Ovary (tissue), 3 donors: Measurements from ENCODE around the gene TBXAS1.

Experiments
- CTCF ChIP-seq, 3 donors: fragments of 450-650 bp in 2 of 3; fragments of 200-600 bp in 1 of 3; IDR thresholded peaks; one replicate each; pipeline versions ENCODE4 v1.5.1 to v1.8.0; 2016 to 2022; ENCODE audit warnings: antibody characterized with exemption in 3 of 3, mild to moderate bottlenecking in 1 of 3
- EP300 ChIP-seq: sonication (generic); formaldehyde crosslinking; IDR thresholded peaks from one replicate; pipeline ENCODE4 v1.6.1; 2017; ENCODE audit warnings: antibody characterized with exemption
- donor health status: DM: no; HTN: no; CAD: no.

DNA sequence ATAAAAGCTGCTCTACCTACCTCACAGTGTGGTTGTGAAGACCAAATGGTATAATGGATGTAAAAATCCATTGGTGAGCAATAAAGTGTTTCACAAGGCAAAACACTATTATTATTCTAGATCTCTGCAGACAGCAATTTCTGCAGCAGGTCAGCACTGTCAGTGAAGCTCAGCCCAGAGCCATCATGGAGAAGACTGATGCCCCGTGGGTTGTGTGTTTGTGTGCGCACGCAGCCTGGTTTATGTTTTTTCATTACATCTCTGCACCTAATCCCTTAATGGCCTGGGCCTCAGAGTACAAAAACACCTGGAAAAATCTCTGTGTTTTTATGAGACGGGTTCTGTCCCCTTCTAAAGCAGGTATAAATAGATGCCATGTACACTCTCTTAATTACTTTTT is 169.5 kb downstream of the TBXAS1 start:
- no peak for TF ChIP-seq CTCF (IDR thresholded peaks at IDR 0.05)
- TF ChIP-seq EP300, result no peak
